Adrenal gland (tissue), 12 donors: ENCODE measurements around the gene PRKN. TPM values are rescaled to one million over a fixed set of nuclear protein-coding genes. Genes with fewer than 3 reads are reported as not detected.

ENCODE experiments used
- DNase-seq, 7 donors: peaks; one replicate each; pipeline ENCODE4 v3.0.0-alpha.2; 2019 to 2020
- H3K27ac ChIP-seq, 5 donors: fragments of 200-600 bp; sonication (generic) in 4 of 5; 1 replicate in 3 of 5; 2 replicates in 2 of 5; pipeline versions ENCODE4 v1.5.1 to v1.8.0; 2016 to 2020; ENCODE audit warnings: mild to moderate bottlenecking in 1 of 5
- H3K27me3 ChIP-seq: fragments of 200-600 bp; 2 replicates; pipeline ENCODE4 v1.8.0; 2021
- H3K36me3 ChIP-seq, 2 donors: fragments of 200-600 bp; replicated peaks in 1 of 2; 1 replicate in 1 of 2; 2 replicates in 1 of 2; pipeline versions ENCODE4 v1.5.1 to v1.8.0; 2018 to 2022
- H3K4me1 ChIP-seq, 2 donors: fragments of 200-600 bp; replicated peaks in 1 of 2; 1 replicate in 1 of 2; 2 replicates in 1 of 2; pipeline versions ENCODE4 v1.5.1 to v1.8.0; 2018 to 2021
- H3K4me3 ChIP-seq, 4 donors: fragments of 200-600 bp; sonication (generic) in 3 of 4; one replicate each; pipeline ENCODE4 v1.5.1; 2016 to 2018
- H3K9me3 ChIP-seq, 3 donors: fragments of 200-600 bp; sonication (generic) in 1 of 3; replicated peaks in 1 of 3; 1 replicate in 2 of 3; 2 replicates in 1 of 3; pipeline versions ENCODE4 v1.5.1 to v1.8.0; 2016 to 2021
- POLR2A ChIP-seq, 2 donors: fragments of 450-650 bp; IDR thresholded peaks; one replicate each; pipeline ENCODE4 v1.6.1; 2017; ENCODE audit warnings: antibody characterized with exemption in 2 of 2, mild to moderate bottlenecking in 2 of 2, moderate library complexity in 1 of 2
- WGBS, 4 donors: extraction: QIAGEN DNeasy Blood & Tissue Kit in 2 of 4; methylation state at CpG; one replicate each; pipeline versions ENCODE4 v1.1.5 to v1.1.7; 2013 to 2017; 5-methylcytosine and 5-hydroxymethylcytosine counted together
- intact Hi-C, 2 donors: fragments of 100-400 bp; cut with DNase I; formaldehyde crosslinking; loops; one replicate each; pipeline versions ENCODE4 v1.14.1 to v1.15.0; 2022 to 2023
- polyA plus RNA-seq, 3 donors: library from polyadenylated mRNA; stranded (reverse); fragments of 200-250 nt in 2 of 3; fragments of 350-450 nt in 1 of 3; fragmentation: Illumina TruSeq in 1 of 3; extraction: RNeasy Lipid Tissue Mini Kit (QIAGEN cat#74804) in 1 of 3; gene quantifications; one replicate each; pipeline ENCODE4 v1.2.3, GENCODE V29; 2013 to 2014
- total RNA-seq, 9 donors: library from RNA; depleted of rRNA in 4 of 9; stranded (reverse); fragments of >200 nt in 4 of 9; fragments of 120-200 nt in 1 of 9; fragmentation: NEBNext Ultra II Directional in 1 of 9; extraction: Animal tissue kit (Norgen Biotek cat#: 25700) in 1 of 9; gene quantifications; one replicate each; pipeline versions ENCODE4 v1.1.0 to v1.2.4, GENCODE V29; 2013 to 2023
- TF ChIP-seq, protein P1 (sequence below), 6 experiments: fragments of 450-650 bp in 4 of 6; fragments of 200-600 bp in 2 of 6; sonication (generic) in 1 of 6; IDR thresholded peaks; 1 replicate in 5 of 6; 2 replicates in 1 of 6; pipeline versions ENCODE4 v1.5.1 to v1.8.0; 2016 to 2021; ENCODE audit warnings: antibody characterized with exemption in 6 of 6, mild to moderate bottlenecking in 2 of 6, moderate library complexity in 1 of 6
- donor health status: healthy with polysubstance abuse.
- donor health status: Bipolar disorder and iron deficiency.
- donor health status: DM: yes; HTN: yes; CAD: no.
- donor health status: DM: no; HTN: no; CAD: no.
- donor health status: DM: no; HTN: no; CAD: no.
- donor health status: DM: yes; HTN: yes; CAD: no.

PRKN gene
- total and polyA plus RNA-seq, 12 donors = 1.9 to 159 (median 13.3) TPM

DNA sequence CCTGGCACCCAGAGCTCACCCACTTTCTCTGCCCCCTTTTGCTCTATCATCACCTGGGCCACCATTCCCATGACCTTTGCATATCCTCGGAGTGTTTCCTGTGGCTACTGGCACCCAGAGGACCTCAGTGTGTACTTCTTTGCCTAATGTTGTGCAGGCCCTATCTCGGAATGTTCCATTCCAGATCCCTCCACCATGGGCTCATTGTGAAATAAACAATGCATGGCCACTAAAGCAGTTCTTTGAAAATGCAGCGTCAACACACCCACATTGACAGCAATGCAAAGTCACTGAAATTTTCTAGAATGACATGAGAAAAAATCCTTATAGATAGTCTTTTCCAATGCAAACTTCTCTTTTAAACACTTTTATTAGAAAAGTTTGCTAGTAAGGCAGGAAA, 1380.8 kb downstream of the PRKN start:
- no peak overlapping the region for H3K27ac ChIP-seq
- TF ChIP-seq, protein P1, sequence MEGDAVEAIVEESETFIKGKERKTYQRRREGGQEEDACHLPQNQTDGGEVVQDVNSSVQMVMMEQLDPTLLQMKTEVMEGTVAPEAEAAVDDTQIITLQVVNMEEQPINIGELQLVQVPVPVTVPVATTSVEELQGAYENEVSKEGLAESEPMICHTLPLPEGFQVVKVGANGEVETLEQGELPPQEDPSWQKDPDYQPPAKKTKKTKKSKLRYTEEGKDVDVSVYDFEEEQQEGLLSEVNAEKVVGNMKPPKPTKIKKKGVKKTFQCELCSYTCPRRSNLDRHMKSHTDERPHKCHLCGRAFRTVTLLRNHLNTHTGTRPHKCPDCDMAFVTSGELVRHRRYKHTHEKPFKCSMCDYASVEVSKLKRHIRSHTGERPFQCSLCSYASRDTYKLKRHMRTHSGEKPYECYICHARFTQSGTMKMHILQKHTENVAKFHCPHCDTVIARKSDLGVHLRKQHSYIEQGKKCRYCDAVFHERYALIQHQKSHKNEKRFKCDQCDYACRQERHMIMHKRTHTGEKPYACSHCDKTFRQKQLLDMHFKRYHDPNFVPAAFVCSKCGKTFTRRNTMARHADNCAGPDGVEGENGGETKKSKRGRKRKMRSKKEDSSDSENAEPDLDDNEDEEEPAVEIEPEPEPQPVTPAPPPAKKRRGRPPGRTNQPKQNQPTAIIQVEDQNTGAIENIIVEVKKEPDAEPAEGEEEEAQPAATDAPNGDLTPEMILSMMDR (IDR thresholded peaks at IDR 0.05) = no peak
- no peak for TF ChIP-seq POLR2A (IDR thresholded peaks at IDR 0.05)
- intact Hi-C loops = no loop called here
- DNase-seq = no peak
- no peaks in the 10 kb centered on the region for H3K27me3 ChIP-seq
- H3K4me1 ChIP-seq = no peaks in the 10 kb centered on the region
- WGBS, 4 donors = 62 to 95% (median 90%) methylated on average over 3 of the region's 3 CpGs
- H3K36me3 ChIP-seq = no peaks in the 10 kb centered on the region
- H3K9me3 ChIP-seq = no peaks in the 10 kb centered on the region
- H3K4me3 ChIP-seq = no peak overlapping the region

DNA sequence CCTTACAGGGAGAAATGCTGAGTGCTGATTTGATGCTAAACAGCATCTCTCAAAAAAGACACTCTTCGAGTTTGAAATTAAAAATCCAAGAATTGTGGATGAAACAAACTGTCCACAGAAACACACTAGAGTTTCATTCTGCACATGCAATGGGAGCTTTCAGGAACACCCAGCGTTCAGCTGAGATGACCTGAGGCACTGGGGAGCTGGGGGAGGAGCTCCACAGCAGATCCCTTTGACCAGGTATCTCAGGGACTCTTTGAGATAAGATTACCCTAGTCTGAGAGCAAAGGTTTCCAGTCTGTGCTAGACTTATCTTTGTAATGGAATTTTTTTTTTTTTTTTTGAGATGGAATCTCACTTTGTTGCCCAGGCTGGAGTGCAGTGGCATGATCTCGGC, 1382.9 kb downstream of the PRKN start:
- no peak for DNase-seq
- Histone ChIP-seq H3K27me3 (no peaks in the 10 kb centered on the region), H3K27ac (no peak overlapping the region), H3K36me3 (no peaks in the 10 kb centered on the region), H3K4me1 (no peaks in the 10 kb centered on the region), H3K9me3 (no peaks in the 10 kb centered on the region), H3K4me3 (no peak overlapping the region)
- 74 to 80% (median 76%) methylated on average over 3 of the region's 3 CpGs for WGBS, 4 donors
- intact Hi-C loops = no loop called here
- TF ChIP-seq, protein P1 (IDR thresholded peaks at IDR 0.05) = no peak

DNA sequence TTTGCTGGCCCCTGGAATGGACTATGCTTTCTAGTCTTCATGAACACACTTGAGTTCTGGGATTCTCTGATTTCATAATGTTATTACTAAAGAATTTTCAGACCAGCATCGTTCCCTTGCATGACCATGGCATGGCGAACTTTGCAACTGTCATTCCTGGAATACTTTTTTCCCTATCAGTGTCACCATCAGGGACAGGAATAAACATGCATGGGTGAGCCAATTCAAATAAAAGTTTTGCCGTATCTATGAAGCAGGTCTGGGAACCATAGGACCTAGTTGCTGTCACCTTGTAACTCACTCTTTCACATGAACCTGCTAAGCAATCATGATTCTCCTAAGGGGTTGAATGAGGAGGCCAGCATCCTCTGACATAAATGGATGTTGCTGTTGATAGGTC, 1385.5 kb downstream of the PRKN start:
- H3K27ac ChIP-seq = no peak overlapping the region
- no peaks in the 10 kb centered on the region for H3K4me1 ChIP-seq
- no peaks in the 10 kb centered on the region for H3K27me3 ChIP-seq
- 75 to 84% (median 82%) methylated on average over 3 of the region's 3 CpGs for WGBS, 4 donors
- no peak for TF ChIP-seq POLR2A (IDR thresholded peaks at IDR 0.05)
- TF ChIP-seq, protein P1 (IDR thresholded peaks at IDR 0.05) = no peak
- no peak overlapping the region for H3K4me3 ChIP-seq
- intact Hi-C loops = no loop called here
- H3K36me3 ChIP-seq = no peaks in the 10 kb centered on the region
- DNase-seq = no peak
- no peaks in the 10 kb centered on the region for H3K9me3 ChIP-seq

DNA sequence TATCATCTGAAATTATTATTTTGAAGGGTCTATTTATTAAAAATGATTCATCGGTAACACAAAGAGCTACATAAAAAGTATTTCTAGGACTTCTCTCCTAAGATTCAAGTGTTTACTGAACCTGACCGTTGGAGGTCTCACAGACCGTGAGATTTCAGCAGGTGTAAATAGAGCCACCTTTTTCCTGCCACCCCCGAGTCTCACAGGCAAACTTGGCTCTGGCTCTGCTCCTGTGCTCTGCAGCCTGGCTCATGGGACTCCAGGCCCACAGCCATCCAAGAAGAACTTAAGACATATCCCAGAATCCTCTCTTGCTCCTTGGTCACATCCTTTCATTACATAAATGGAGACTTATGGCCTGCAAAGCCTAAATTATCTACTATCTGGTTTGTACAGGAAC, 1385.9 kb downstream of the PRKN start:
- H3K9me3 ChIP-seq = no peaks in the 10 kb centered on the region
- no peak overlapping the region for H3K27ac ChIP-seq
- H3K36me3 ChIP-seq = no peaks in the 10 kb centered on the region
- no peak overlapping the region for H3K4me3 ChIP-seq
- 85 to 88% (median 86%) methylated on average over 4 of the region's 4 CpGs for WGBS, 4 donors
- intact Hi-C loops = no loop called here
- TF ChIP-seq POLR2A (IDR thresholded peaks at IDR 0.05) = no peak
- TF ChIP-seq, protein P1 (IDR thresholded peaks at IDR 0.05) = no peak
- DNase-seq = no peak
- H3K4me1 ChIP-seq = no peaks in the 10 kb centered on the region
- no peaks in the 10 kb centered on the region for H3K27me3 ChIP-seq
